HG03103 (cell line): ENCODE data around the gene SCARF1.
A peak's percentile ranks its signal among the peaks of the same experiment; 100 is the strongest.

Source experiments
- ATAC-seq: cut with Tn5 transposase; IDR thresholded peaks from one replicate; pipeline ENCODE4 v1.9.1; 2021; ENCODE audit warnings: low read depth; ENCODE audit not compliant: unreplicated experiment

SCARF1 gene

GRCh38 chr17:1648963-1649843 lies 3.7 kb upstream of the SCARF1 start:
- ATAC-seq: peak; percentile 49

DNA sequence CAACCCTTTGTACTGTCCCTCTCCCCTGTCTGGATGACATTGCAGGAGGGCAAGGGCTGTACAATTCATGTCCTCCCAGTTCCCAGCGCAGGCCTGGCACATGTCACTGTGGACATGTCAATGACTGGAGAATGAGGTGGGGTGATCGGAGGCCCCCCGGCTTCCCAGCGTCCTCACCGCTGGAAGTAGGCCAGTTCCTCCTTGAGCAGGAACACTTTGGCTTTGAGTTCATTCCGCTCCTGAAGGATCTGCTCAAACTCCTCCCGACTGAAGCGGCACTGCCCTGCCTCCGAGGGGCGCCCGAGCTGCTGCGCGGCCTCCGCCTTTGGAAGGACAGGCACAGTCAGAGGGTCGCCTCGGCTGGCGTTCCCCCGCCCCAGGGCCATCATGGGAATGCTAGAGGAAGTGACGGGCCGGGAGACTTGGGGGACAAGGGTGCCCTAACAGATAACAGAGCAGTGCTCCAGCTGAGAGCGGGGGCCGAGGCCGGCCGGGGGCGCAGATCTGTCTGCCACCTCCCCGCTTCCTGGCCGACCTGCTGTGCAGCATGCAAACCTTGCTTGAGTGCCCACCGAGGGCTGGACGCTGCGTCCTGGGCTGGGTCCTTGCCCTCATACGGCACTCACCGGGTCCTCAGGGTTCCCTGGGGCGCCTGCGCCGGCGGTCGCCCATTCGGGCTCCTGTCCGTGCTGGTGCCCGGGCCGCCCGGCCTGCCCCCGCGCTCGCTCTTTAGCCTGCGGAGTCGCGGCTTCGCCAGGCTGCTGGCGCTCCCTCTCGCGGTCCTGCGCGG lies 2.8 kb upstream of the SCARF1 start:
- ATAC-seq: no peak

GRCh38 chr17:1647802-1648171 lies 2.3 kb upstream of the SCARF1 start:
- no peak for ATAC-seq

DNA sequence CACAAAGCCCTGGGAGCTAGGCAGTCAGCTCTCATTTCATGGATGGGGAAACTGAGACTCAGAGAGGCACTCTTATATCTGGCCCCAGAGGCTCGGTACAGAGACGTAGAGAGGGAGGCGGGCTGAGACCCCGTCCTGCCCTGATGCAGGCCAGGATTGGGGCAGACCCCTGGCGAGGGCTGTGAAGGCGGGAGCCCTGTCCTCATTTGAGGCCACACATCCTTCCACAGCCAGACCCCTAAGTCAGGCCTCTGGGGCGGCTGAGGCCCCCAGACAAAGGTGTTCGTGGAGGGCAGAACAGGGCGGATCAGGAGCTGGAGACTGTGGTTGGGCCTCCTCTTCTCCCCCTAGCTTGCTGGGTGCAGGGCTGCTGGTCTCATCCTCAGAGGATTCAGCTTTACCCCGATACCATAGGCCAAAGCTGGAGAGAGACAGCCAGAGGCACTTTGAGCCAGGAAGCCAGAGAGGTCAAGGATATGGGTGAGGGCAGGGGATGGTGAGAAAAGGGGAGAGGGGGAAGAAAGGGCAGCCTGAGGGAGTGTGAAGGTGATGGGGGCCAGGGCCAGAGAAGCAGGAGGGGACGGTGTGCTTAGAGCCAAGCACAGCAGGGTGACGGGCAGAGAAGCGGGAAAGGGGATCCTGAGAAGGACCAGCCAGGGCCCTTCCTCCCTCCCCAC lies 805 bp upstream of the SCARF1 start:
- ATAC-seq: no peak

GRCh38 chr17:1644493-1645206 lies 882 bp downstream of the SCARF1 start:
- no peak for ATAC-seq

DNA sequence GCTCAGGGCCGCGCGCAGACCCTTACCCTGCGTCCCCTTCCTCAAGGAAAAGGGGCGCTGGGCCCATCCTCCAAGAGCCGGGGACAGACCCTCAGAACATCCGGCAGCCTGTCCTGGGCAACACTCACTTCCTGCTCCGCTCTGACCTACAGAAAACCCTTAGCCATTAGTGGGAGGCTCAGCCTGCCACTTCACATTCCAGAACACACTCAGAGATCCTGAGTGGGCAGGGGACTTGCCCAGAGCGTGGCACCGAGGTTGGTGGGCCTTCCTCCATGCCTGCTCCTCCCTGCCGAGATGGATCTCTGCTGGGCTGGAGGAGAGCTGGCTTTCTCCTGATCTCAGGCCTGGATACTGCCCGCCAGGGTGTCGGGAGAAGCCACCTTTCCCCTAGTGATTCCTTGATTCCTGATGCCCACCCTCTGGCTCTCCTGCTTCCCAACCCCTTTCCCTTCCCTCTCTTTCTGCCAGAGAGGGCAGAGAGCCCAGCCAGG lies 1.5 kb downstream of the SCARF1 start:
- ATAC-seq: no peak

DNA sequence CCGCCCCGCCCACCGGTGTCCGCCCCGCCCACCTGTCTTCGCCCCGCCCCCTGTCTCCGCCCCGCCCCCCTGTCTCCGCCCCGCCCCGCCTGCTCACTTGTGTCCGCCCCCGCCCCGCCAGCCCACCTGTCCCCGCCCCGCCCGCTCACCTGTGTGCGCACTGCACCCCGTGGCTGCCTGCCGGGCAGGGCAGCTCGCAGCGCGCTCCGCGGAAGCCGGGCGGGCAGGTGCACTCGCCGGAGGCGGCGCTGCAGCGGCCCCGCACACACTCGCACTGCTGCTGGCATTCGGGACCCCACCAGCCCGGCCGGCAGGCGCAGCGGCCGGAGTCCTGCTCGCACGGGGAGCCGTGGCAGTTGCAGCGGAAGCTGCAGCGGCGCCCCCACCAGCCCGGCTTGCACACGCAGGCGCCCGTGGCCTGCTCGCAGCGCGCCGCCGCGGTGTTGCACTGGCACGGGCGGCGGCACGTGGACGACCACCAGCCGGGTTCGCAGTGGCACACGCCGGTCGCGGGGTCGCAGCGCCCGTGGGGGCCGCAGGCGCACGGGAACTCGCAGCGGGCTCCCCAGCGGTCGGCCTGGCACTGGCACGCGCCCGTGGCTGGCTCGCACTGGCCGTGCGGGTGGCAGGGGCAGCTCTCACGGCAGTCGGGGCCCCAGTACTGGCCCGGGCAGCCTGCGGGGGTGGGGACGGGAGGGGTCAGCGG lies 2.1 kb downstream of the SCARF1 start:
- no peak for ATAC-seq

DNA sequence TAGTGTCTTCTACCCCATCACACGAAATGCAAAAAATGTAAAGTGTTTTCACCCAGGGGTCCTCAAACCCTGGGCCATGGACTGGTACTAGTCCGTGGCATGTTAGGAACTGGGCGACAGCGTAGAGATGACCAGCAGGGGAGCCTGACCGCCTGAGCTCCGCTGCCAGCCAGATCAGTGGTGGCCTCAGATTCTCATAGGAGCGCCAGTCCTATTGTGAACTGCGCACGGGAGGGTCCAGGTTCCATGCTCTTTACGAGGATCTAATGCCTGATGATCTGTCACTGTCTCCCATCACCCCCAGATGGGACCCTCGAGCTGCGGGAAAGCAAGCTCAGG lies 4.5 kb downstream of the SCARF1 start:
- no peak for ATAC-seq

DNA sequence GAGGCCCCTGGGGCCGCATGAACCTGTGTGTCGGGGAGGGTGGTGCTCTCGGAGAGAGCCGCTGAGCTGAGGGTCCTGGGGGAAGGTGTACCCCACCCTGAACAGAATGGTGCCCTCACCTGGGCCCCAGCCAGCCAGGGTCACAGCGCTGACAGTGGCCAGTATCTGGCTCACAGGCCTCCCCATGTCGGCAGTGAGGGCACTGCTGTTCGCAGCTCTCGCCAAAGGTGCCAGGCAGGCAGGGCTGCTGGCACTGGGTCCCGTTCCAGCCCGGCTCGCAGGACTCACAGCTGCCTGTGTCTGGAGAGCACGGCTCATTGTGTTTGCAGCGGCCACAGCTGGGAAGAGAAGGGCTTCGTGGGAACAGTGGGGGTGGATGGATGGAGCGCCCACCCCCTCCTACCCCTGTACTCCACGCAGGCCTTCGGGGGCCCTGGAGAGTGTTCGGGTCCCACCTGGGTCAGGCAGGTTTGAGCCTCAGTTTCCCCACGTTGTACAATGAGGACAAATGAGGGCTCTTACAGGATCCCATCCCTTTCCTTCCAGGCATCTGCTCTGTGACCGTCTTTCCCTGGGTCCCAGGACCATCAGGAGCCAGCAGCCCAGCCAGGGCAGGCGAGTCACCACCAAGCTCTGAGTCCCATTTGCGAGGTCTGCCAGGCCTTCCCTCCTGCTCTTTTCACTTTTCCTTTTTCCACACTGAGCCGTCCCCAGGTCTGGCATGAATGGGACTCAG lies 5.0 kb downstream of the SCARF1 start:
- ATAC-seq: no peak

DNA sequence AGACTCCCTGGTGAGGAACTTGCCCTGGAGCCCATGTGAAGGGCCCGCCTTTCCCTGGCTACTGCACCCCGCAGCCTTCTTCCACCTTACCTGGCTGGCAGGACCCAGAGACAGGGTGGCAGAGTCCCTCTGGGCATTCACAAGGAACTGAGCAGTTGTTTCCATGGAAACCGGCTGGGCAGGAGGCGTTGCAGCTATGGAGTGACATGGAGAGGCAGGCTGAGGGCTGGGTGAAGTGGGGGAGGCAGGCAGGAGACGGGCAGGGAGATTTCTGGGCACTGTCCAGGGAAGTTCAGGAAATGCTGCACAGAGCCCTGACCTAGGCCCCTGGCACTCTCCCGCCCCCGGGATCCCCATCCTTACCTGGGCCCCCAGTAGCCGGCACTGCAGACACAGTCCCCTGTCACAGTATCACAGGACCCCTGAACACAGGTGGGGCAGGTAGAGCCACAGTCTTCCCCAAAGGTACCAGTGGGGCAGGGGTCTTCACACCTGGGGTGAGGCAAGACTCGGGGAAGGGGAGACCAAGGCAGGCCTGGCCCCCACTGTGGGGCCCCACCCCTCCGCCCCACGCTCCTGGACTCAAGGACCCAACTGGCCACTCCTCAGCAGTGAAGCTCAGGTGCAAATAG lies 5.9 kb downstream of the SCARF1 start:
- no peak for ATAC-seq

GRCh38 chr17:1638624-1639300 lies 6.8 kb downstream of the SCARF1 start:
- no peak for ATAC-seq

- ATAC-seq: no peak
Observed at GRCh38 chr17:1638171-1638590, 7.4 kb downstream of the SCARF1 start.

- ATAC-seq: no peak
Observed at GRCh38 chr17:1636732-1637285, 8.7 kb downstream of the SCARF1 start.

DNA sequence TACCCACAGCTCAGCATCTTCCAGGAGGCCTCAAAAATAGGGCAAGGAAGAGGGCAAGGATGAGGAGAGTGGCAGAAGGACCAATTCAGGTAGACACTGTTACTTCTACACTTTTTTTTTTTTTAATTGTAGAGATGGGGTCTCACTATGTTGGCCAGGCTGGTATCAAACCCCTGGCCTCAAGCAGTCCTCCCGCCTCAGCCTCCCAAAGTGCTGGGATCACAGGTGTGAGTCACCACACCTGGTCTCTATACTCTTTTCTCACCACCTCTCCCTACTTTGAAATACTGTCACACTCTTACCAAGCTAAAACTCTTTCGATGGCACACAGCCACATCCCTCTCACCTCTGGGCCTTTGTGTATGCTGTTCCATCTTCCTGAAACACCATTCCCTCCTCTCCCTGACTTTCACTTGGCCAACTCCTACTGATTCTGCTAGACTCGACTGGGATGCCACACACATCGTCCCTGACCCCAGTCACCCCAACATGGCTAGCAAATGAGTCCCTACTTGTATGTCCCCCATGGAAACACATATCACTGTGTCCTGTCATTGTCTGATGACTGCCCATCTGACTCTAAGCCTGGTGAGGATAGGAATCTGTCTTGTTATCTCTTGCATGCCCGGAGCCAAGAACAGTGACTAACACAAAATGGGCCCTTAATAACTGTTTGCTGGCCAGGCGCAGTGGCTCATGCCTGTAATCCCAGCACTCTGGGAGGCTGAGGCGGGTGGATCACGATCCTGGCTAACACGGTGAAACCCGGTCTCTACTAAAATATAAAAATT lies 9.7 kb downstream of the SCARF1 start:
- no peak for ATAC-seq

DNA sequence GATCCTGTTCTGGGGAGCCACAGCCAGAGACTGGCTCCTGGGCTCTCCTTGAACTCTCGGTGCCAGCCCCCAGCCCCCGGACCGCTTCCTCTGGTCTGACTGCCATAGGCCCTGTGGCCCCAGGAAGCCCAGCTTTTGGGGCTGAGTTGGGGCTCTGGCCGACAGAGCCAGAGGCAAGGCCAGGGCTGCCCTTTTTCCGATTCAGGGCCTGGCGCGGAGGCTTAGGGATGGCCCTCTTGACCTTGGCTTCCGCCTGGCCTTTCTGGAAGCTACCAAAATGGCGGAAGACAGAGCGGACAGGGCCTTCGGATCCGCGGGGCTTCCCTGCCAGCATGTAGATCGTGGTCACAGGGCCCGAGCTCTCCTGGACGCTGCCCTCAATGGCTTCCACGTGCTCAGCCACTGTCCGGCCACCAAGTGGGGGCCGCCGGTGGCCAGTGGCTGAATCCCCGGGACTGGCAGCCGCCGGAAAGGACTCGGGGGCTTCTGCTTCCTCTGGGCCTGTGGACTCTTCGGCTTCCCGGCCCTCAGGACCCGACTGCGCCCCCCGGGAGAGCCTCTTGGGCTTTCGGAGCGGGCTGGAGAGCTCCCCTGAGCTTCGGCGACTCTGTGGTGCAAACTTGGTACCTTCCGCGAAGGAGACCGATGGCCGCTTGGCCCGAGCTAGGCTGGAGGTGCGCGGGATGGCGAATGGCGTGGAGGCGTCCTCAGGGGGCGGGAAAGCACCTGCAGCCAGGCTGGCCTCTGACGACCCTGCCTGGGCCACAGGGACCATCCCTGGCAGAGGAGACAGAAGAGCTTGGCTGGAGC lies 10.5 kb downstream of the SCARF1 start:
- no peak for ATAC-seq

- ATAC-seq: no peak
Observed at GRCh38 chr17:1630662-1631061, 14.9 kb downstream of the SCARF1 start.
